Measurements from ENCODE around the gene KRI1. TPM values are rescaled to one million over a fixed set of nuclear protein-coding genes. Genes with fewer than 3 reads are reported as not detected.
"Not testable (repeated sequence)": the region's sequence is repeated elsewhere in the genome, so short reads cannot be mapped to it uniquely, and the experiment has no call there.

KRI1 gene
- total RNA-seq, 2 experiments from 2014 or later = 73.3 to 75.3 TPM

DNA sequence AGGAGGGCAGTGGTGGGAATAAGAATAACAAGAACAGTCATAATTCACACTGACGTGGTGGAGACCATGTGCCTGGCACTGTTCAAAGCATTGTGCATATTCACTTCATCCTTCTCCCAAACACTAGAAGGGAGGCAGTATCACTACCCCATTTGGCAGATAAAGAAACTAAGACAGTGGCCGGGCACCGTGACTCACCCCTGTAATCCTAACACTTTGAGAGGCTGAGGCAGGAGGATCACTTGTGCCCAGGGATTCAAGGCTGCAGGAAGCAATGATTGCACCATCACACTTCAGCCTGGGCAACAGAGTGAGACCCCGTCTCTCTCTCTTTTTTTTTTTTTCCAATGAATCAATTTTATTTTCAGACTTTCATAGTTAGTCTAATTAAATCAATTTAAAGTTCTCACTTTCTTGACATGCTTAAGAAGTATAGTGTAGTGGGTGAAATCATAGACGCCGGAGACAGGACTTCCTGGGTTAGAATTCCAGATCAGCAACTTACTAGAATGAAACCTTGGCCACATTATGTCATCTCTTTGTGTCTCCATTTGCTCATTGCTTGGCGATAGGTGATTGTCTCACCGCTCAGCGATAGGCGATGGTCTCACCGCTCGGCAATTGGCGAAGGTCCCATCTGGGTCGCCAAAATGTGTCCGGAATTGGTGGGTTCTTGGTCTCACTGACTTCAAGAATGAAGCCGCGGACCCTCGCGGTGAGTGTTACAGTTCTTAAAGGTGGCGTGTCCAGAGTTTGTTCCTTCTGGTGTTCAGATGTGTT is 27.4 kb downstream of the KRI1 start:
- CTCF ChIA-PET = interaction anchor here (0.8 kb wide), 1 partner anchor 33 kb away, joined by 3 read pairs; no protein-coding TSS in a partner anchor
- POLR2A ChIA-PET = interaction anchor here (0.5 to 0.6 kb wide), 2 partner anchors 120 to 222 kb away, joined by 3 read pairs; no protein-coding TSS in a partner anchor

DNA sequence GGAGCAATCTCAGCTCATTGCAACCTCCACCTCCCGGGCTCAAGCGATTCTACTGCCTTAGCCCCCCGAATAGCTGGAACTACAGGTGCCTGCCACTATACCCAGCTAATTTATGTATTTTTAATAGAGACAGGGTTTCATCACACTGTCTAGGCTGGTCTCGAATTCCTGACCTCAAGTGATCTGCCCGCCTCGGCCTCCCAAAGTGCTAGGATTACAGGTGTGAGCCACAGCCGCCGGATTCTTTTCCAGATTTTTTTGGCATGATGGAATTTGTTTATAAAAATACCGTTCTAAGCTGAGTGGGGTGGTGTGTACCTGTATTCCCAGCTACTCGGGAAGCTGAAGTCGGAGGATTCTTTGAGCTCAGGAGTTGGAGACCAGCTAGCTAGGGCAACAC is 28.1 kb downstream of the KRI1 start:
- POLR2A ChIA-PET = interaction anchor here (0.5 to 0.6 kb wide), 2 partner anchors 121 to 222 kb away, joined by 3 read pairs; no protein-coding TSS in a partner anchor

DNA sequence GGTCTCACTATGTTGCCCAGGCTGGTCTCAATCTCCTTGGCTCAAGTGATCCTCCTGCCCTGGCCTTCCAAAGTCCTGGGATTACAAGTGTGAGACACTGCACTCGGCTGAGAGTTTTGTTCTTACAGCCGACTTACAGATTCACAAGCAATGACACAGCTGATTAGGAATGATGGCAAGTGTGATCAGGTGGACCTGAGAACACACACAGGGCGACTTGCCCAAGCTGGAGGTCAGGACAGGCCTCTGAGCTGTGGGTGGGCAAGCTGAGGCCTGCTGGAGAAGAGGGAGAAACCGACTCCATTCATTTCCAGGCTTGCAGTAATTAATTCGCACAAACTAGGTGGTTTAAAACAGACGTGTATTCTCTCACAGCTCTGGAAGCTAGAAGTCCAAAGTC is 30.2 kb downstream of the KRI1 start:
- CTCF ChIA-PET = interaction anchor here (0.6 to 1.8 kb wide), 4 partner anchors 19 to 109 kb away, joined by 3 to 5 read pairs (median 5); no protein-coding TSS in a partner anchor
- POLR2A ChIA-PET = interaction anchor here (0.6 to 0.7 kb wide), 2 partner anchors 17 to 19 kb away, joined by 3 to 4 read pairs; no protein-coding TSS in a partner anchor

More for the DNA sequence above, 28.1 kb downstream of the KRI1 start:
- CTCF ChIA-PET = interaction anchor here (0.9 kb wide), 1 partner anchor 107 kb away, joined by 3 read pairs; no protein-coding TSS in a partner anchor

DNA sequence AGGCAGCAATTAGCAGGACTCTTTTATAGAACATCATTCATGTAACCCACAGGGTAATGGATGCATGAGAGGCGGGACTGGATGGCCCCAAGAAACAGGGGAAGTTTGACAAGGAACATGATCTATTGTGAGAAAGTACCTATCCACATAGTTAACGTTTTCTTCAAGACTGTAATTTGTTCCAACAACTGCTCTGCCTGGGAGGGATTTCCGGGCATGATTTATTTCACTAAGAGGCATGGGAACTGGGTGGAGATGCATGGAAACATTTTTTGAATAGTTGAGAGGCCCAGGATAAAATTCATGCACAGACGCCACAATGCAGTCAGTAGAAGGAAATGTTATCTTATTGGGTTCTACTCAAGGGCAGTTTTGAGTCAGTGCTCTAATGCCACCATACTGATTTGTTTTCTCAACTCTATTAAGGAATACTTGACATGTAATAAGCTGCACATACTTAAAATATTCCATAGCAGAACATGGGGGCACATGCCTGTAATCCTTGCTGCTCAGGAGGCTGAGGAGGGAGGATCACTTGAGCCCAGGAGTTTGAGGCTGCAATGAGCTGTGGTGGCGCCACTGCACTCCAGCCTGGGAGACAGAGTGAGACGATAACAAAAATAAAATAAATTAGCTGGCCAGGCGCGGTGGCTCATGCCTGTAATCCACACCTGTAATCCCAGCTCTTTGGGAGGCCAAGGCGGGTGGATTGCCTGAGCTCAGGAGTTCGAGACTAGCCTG is 32.0 kb downstream of the KRI1 start:
- ChIA-PET CTCF (interaction anchor here (0.8 to 1.0 kb wide), 2 partner anchors 29 to 153 kb away, joined by 3 to 4 read pairs; no protein-coding TSS in a partner anchor), POLR2A (no interaction called here)

DNA sequence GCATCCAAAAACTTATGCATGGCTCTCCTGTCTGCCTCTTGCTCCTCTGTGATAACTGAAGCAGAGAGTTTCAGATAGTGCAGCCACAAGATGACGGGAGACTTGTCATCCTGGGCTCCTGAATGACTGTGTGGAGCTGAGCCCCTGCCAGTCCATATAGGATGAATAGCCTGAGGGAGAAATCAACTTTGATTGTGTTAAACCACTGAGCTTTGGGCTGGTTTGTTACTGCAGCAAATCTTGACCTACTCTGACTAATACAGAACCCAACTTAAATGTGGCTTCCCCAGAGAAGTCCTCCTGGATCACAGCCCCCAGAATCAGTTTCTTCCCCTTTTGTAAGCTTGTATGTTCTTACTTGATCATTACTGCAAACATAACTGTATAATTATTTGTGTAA is 33.4 kb downstream of the KRI1 start:
- ChIA-PET POLR2A (interaction anchor here (0.7 kb wide), 1 partner anchor 326 kb away, joined by 6 read pairs; no protein-coding TSS in a partner anchor), CTCF (interaction anchor here (1.1 kb wide), 1 partner anchor 9 kb away, joined by 3 read pairs; no protein-coding TSS in a partner anchor)

DNA sequence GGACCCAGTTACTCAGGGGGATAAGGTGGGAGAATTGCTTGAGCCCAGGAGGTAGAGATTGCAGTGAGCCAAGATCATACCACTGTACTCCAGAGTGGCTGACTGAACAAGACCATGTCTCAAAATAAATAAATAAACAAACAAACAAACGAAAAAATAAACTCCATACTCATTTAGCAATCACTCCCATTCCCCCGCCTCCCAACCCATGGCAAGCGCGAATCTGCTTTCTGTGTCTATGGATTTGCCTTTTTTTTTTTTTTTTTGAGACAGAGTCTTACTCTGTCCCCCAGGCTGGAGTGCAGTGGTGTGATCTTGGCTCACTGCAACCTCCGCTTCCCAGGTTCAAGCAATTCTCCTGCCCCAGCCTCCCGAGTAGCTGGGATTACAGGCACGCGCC is 38.9 kb downstream of the KRI1 start:
- POLR2A ChIA-PET = not testable (repeated sequence)

DNA sequence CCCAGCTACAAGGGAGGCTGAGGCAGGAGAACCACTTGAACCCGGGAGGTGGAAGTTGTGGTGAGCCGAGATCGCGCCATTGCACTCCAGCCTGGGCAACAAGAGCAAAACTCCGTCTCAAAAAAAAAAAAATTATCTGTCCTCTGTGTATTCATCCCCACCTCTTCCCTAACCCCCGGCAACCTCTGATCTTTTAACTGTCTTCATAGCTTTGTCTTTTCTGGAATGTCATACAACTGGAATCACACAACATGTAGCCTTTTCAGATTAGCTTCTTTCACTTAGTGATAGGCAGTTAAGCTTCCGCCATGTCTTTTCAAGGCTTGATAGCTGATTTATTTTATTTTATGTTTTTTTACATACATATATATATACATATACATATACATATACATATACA is 40.2 kb downstream of the KRI1 start:
- ChIA-PET POLR2A (no interaction called here), CTCF (interaction anchor here (1.4 kb wide), 1 partner anchor 55 kb away, joined by 3 read pairs; no protein-coding TSS in a partner anchor)

More for the DNA sequence above, 38.9 kb downstream of the KRI1 start:
- CTCF ChIA-PET = interaction anchor here (0.6 kb wide), 1 partner anchor 1350 kb away, joined by 4 read pairs; no protein-coding TSS in a partner anchor

DNA sequence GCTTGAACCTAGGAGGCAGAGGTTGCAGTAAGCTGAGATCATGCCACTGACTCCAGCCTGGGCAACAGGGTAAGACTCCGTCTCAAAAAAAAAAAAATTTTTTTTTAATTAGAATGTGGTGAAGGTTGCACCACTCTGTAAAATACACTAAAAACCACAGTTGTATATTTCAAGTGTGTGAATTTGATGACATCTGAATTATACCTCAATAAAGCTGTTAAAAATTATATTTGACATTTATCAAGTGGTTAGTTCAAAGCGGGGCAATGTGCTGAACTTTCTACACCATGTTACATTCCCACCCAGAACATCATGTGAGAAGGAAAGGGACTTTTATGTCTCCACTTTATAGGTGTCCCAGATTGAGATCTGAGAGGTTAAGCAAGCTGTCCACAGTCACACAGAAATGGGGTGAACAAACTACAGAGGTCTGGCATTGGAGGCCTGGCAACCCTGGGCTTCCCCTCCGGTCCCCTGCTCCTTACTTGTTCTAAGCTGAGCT is 42.6 kb downstream of the KRI1 start:
- ChIA-PET CTCF (interaction anchor here (0.8 kb wide), 2 partner anchors 38 to 58 kb away, joined by 3 read pairs; no protein-coding TSS in a partner anchor), POLR2A (no interaction called here)

DNA sequence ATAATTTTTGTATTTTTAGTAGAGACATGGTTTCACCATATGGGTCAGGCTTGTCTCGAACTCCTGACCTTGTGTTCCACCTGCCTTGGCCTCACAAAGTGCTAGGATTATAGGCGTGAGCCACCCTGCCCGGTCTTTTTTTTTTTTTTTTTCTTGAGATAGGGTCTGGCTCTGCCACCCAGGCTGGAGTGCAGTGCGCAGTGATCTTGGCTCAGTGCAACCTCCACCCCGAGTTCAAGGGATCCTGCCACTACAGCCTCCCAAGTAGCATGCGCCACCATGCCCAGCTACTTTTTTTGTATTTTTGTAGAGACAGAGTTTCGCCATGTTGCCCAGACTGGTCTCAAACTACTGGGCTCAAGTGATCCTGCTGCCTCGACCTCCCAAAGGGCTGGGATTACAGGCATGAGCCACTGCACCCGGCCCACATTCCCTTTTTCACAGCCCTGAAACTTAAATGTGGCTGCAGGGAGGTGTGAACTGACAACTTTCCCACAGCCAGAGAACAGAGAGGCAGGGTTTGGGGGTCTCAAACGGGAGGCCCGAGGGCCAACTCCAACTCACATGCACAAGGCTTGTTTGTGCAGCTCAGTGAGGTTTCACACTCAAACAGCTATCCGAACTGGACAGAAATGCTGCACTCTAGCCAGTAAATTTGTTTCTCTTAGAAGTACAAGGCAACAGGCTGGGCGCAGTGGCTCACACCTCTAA is 44.2 kb downstream of the KRI1 start:
- ChIA-PET POLR2A (interaction anchor here (0.6 kb wide), 1 partner anchor 93 kb away, joined by 4 read pairs; no protein-coding TSS in a partner anchor), CTCF (interaction anchor here (0.6 kb wide), 1 partner anchor 26 kb away, joined by 3 read pairs; no protein-coding TSS in a partner anchor)

DNA sequence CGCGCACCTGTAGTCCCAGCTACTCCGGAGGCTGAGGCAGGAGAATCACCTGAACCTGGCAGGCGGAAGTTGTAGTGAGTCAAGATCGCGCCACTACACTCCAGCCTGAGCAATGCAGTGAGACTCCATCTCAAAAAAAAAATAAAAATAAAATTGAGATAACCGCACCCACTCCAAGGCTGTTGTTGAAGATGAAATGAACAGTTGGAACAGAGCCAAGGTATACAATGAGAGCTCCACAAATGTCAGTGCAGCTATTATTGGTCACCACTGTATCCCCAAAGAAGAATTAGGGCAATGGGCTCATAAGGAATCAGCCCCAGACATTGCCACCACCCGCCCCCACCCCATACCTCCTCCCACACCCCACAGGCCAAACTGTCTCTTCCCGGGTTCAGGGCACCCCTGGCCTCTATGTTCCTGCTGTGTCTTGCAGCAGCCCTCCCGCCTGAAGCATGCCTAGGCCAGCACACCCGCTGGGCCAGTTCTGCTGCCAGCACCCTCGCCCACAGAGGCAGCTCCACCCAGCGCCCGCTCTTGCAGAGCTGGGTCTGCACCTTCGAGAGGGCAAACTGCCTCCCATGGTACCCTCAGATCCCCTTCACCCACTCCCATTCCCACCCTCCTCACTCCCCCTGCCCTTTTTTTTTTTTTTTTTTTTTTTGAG is 45.0 kb downstream of the KRI1 start:
- POLR2A ChIA-PET = interaction anchor here (0.6 kb wide), 1 partner anchor 92 kb away, joined by 4 read pairs; no protein-coding TSS in a partner anchor
- CTCF ChIA-PET = interaction anchor here (0.6 to 1.1 kb wide), 4 partner anchors 11 to 60 kb away, joined by 3 to 4 read pairs (median 3); no protein-coding TSS in a partner anchor

DNA sequence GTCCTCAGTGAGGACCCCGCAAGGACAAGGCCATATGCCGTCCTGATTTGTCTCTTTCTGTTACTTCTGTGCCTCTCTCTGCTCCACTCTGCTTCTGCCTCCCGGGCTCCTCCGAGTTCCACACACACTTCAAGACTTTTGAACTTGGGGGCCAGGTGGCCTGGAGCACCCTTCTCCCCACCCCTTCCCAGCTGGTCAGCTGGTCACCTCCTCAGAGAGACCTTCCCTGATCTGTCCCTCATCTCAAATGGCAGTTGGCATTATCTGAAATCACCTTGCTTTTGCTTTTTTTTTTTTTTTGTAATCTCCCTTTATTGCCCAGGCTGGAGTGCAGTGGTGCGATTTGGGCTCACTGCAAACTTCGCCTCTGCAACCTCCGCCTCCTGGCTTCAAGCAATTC is 46.4 kb downstream of the KRI1 start:
- POLR2A ChIA-PET = no interaction called here
- CTCF ChIA-PET = interaction anchor here (1.1 kb wide), 1 partner anchor 62 kb away, joined by 3 read pairs; no protein-coding TSS in a partner anchor

DNA sequence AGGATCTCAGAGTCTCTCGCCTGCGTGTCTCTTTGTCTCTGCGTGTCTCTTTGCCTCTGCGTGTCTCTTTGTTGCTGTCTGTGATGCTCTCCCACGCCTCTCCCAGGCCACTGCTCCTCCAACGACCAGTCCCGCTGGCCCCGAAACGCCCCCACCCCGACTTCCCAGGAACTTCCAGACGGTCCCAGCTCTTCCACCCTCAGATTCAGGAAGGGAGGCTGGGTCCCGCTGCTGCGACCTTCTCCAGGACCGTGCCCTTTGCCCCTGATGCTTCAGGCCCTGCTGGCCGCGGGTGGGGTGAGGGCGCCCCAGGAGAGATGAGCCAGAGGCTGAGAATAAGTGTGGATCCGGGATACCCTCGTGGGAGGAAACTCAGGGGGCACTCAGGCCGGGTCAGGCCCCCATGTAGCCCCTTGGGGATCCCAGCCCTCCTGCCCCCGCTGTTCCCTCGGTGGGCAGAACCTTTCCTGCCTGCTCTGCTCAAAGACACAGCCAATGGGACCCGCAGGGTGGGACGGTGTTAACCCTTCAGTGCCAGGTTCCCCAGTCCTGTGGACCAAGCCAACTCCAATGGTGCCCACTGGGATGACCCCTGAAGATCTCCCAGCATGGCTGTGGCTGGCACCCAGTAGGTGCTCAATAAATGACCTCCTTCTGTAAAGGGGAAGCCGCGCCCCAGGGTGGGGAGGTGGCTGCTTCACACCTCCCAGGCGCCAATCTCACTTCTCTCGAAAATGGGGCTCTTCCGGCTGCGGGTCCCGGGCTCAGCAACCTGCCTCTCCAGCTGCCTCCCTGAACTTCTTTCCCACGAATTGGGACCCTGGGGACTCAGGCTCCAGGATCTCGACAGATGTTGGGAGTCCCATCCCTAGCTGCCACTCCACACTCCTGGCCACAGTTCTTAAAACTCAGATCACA is 47.1 kb downstream of the KRI1 start:
- ChIA-PET POLR2A (no interaction called here), CTCF (interaction anchor here (0.9 to 1.3 kb wide), 2 partner anchors 23 to 181 kb away, joined by 3 read pairs; no protein-coding TSS in a partner anchor)

DNA sequence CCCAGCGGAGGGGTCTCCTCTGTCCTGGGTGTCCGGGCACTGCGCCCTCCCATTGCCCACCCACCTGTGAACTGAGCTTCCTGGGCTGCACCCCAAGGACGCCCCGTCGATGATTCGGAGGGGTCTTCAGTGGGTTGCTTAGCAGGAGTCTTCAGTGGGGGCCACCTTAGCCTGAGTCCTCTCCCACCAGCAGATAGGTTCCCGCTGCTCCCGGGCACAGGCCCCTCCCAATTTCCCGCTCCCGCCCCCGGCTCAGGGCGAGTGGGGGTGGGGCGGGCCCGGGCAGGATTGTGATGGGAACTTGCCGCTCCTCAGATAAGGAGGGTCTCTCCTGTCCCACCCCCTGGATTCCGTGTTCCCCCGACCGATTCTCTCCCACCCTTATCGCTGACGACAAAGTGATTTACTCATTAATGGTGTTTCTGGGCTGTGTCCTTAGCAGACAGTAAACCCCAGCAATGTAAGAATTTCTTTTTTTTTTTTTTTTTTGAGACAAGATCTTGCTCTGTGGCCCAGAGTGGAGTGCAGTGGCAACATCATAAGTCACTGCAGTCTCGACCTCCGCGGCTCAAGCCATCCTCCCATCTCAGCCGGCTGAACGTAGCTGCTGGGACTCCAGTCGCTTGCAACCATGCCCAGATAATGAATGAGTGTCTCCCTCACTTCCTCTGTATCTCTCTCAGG is 47.9 kb downstream of the KRI1 start:
- ChIA-PET POLR2A (no interaction called here), CTCF (interaction anchor here (0.9 to 1.7 kb wide), 5 partner anchors 10 to 182 kb away, joined by 3 to 6 read pairs (median 3); no protein-coding TSS in a partner anchor)

DNA sequence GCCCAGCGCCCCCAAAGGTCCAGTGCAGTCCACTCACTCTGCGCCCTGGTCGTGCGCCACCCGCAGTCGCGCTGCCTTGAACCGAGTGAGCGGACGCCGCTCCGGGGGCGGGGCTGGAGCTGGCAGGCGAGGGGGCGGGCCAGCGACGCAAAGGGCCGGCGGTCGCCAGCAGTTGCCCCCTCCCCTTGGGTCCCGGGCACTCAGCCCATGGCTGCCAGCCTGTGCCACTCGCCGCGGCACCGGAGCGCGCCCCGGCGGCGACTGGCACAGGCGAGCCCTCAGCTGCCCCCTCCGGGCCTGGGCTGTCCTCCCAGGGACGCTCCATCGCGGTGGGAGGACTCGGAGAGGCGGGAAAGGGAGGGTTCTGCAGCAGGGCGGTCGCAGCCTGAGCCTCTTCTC is 48.5 kb downstream of the KRI1 start, which contains the start of gene S1PR5:
S1PR5 (minus strand) TSS at position 87 of the 399 bp plus-strand sequence. CDS start 2,436 bp downstream, outside the sequence.
- POLR2A ChIA-PET = interaction anchor here (1.5 kb wide), 1 partner anchor 35 kb away, joined by 4 read pairs; no protein-coding TSS in a partner anchor
- CTCF ChIA-PET = interaction anchor here (0.9 to 1.7 kb wide), 5 partner anchors 10 to 182 kb away, joined by 3 to 8 read pairs (median 5); no protein-coding TSS in a partner anchor

DNA sequence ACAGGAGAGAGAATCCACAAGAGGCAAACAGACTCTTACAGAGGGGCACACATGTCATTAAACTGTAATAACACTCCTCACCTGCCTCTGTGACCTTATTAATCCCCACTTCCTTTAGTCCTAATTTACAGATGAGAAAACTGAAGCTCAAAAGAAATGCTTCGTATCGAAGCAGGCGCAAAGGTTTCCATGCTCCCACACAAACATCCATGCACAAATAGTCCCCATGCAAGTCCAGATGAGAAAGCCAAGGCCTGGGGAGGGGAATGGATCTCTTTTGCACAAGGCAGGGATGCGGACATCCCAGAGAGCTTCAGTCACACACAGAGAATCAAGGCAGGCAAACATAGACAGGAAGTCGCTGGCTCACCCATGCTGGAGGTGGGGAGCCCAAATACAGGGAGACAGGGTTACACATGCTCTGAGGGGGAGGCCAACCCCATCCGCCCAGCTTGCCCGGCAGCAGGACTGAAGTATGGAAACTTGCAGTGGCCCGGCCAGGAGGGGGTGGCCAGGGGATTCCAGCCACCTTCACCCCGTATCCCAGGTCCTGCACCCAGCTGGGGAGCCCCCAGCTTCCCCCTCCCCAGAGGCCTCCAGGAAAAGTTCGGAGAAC is 49.0 kb downstream of the KRI1 start:
- POLR2A ChIA-PET = interaction anchor here (1.5 kb wide), 1 partner anchor 36 kb away, joined by 4 read pairs; no protein-coding TSS in a partner anchor

More for the DNA sequence above, 49.0 kb downstream of the KRI1 start:
- CTCF ChIA-PET = interaction anchor here (1.0 to 1.7 kb wide), 7 partner anchors 9 to 130 kb away, joined by 3 to 8 read pairs (median 5); no protein-coding TSS in a partner anchor

Measured in activated CD8-positive, alpha-beta memory T cell treated with anti-CD3 and anti-CD28 coated beads for 36 hours (primary cell).